H1 (cell line): ENCODE measurements around the gene LYZ. TPM values are rescaled to one million over a fixed set of nuclear protein-coding genes. Genes with fewer than 3 reads are reported as not detected.

Experiments used
- CEBPB ChIP-seq: IDR thresholded peaks from 2 replicates; pipeline ENCODE4 v1.6.1; 2012; ENCODE audit warnings: low read depth, low read length
- CHD2 ChIP-seq: IDR thresholded peaks from 2 replicates; pipeline ENCODE4 v1.6.1; 2012; ENCODE audit warnings: low read length, improper control_type of control experiment
- EP300 ChIP-seq, 2 experiments: IDR thresholded peaks; 1 replicate in 1 of 2; 2 replicates in 1 of 2; pipeline ENCODE4 v1.6.1; 2011 to 2012; ENCODE audit warnings: low read depth in 2 of 2, low read length in 2 of 2, mild to moderate bottlenecking in 2 of 2, borderline replicate concordance in 1 of 2, inconsistent platforms in 1 of 2, moderate library complexity in 1 of 2
- KDM4A ChIP-seq: IDR thresholded peaks from one replicate; pipeline ENCODE4 v1.7.1; 2012; ENCODE audit warnings: low read depth, mild to moderate bottlenecking, moderate library complexity, low read length, inconsistent platforms; ENCODE audit not compliant: severe bottlenecking
- NANOG ChIP-seq: IDR thresholded peaks from 2 replicates; pipeline ENCODE4 v1.6.1; 2011; ENCODE audit warnings: low read length, low read depth, mild to moderate bottlenecking, inconsistent platforms; ENCODE audit not compliant: insufficient read depth, poor library complexity, severe bottlenecking
- TAF1 ChIP-seq: IDR thresholded peaks from 2 replicates; pipeline ENCODE4 v1.6.1; 2011; ENCODE audit warnings: mild to moderate bottlenecking, low read depth, low read length
- YY1 ChIP-seq: IDR thresholded peaks from 2 replicates; pipeline ENCODE4 v1.6.1; 2011; ENCODE audit warnings: low read depth, mild to moderate bottlenecking, low read length
- polyA plus RNA-seq, 7 experiments: library from polyadenylated mRNA; depleted of rRNA in 3 of 7; stranded (reverse) in 5 of 7; unstranded in 2 of 7; fragments of >200 nt in 5 of 7; fragments of 200-250 nt in 2 of 7; gene quantifications; 1 replicate in 5 of 7; 2 replicates in 1 of 7; 4 replicates in 1 of 7; pipeline versions ENCODE4 v1.2.1 to v1.2.3, GENCODE V29; 2011 to 2013; ENCODE audit warnings: missing spikeins in 2 of 7, mixed read lengths in 2 of 7
- total RNA-seq: library from RNA; stranded (reverse); fragmentation: NEBNext Ultra II Directional; extraction: Animal tissue kit (Norgen Biotek cat#: 25700); gene quantifications from 2 replicates; pipeline ENCODE4 v1.2.1, GENCODE V29; 2021

The LYZ gene
- total and polyA plus RNA-seq, 2 of the 8 experiments (the other 6 are each of a cell fraction or from before 2014, with no cell fraction given), result not detected

- TF ChIP-seq KDM4A (no peak), CHD2 (no peak), CEBPB (no peak), EP300 (IDR thresholded peaks at IDR 0.05; ENCODE audit: borderline replicate concordance in 1 of 2, low read depth in 2 of 2, low read length in 2 of 2) (no peak), TAF1 (no peak), NANOG (no peak), YY1 (no peak)
Measured at GRCh38 chr12:69345742-69346141, 2.4 kb upstream of the LYZ start (continued).
